ENCODE results near the gene PCNX4. TPM values are rescaled to one million over a fixed set of nuclear protein-coding genes. Genes with fewer than 3 reads are reported as not detected.

Gene PCNX4
- total RNA-seq, 4 donors from 2014 or later: 42.2 to 60.2 (median 51.9) TPM

GRCh38 chr14:60215520-60216420 lies 124.0 kb downstream of the PCNX4 start:
- no peak overlapping the region for H3K4me3 ChIP-seq
- DNase-seq: no peak
- H3K27ac ChIP-seq: peak overlapping the region in 2 of 4 donors; percentile 66 to 76
- H3K4me1 ChIP-seq: peaks cover 0 to 9% (median 0%) of the 10 kb centered on the region in 4 donors
- H3K36me3 ChIP-seq: no peaks in the 10 kb centered on the region
- TF ChIP-seq, protein P1, sequence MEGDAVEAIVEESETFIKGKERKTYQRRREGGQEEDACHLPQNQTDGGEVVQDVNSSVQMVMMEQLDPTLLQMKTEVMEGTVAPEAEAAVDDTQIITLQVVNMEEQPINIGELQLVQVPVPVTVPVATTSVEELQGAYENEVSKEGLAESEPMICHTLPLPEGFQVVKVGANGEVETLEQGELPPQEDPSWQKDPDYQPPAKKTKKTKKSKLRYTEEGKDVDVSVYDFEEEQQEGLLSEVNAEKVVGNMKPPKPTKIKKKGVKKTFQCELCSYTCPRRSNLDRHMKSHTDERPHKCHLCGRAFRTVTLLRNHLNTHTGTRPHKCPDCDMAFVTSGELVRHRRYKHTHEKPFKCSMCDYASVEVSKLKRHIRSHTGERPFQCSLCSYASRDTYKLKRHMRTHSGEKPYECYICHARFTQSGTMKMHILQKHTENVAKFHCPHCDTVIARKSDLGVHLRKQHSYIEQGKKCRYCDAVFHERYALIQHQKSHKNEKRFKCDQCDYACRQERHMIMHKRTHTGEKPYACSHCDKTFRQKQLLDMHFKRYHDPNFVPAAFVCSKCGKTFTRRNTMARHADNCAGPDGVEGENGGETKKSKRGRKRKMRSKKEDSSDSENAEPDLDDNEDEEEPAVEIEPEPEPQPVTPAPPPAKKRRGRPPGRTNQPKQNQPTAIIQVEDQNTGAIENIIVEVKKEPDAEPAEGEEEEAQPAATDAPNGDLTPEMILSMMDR (IDR thresholded peaks at IDR 0.05): no peak
- TF ChIP-seq POLR2A (IDR thresholded peaks at IDR 0.05): no peak
- H3K27me3 ChIP-seq: no peaks in the 10 kb centered on the region
- no peaks in the 10 kb centered on the region for H3K9me3 ChIP-seq

DNA sequence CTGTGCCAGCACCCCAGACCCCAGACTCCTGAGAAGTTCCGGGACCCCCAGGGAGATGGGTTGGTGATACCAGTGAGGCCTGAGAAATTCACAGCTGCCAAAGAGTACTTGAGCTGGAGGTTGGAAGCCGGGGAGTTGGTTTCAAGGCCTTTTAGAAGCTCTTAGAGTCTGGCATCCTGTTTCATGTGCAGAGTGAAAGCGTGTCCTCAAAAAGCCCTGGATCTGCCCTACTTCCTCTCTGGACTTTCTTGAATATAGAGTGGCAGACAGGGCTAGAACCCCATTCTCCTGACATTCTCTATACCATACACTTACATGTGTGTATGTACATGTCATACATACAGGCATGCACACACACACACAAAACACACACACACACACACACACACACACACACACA lies 126.0 kb downstream of the PCNX4 start:
- TF ChIP-seq, protein P1 (IDR thresholded peaks at IDR 0.05): no peak
- no peak for TF ChIP-seq POLR2A (IDR thresholded peaks at IDR 0.05)
- H3K27ac ChIP-seq: peak overlapping the region in 1 of 4 donors; percentile 20
- peaks cover 0 to 9% (median 0%) of the 10 kb centered on the region in 4 donors for H3K4me1 ChIP-seq
- no peaks in the 10 kb centered on the region for H3K36me3 ChIP-seq
- H3K27me3 ChIP-seq: no peaks in the 10 kb centered on the region
- no peaks in the 10 kb centered on the region for H3K9me3 ChIP-seq
- no peak overlapping the region for H3K4me3 ChIP-seq
- DNase-seq: no peak

Other genes with a start within 250 kb of the PCNX4 start
- 1 to 10 TPM; 5.0 to 7.0 (median 5.7) TPM for gene RTN1, start 221.1 kb upstream of the PCNX4 start, total RNA-seq
- gene LRRC9, start 171.8 kb upstream of the PCNX4 start, total RNA-seq: 10 to 100 TPM in 1 of 4 donors, 1 to 10 TPM in 1, under 1 TPM in 1, not detected in 1; 0.27 to 13.4 (median 5.1) TPM
- 1,000 to 10,000 TPM in 1 of 4 donors, 100 to 1,000 TPM in 2, 10 to 100 TPM in 1; 18.2 to 1,170 (median 337) TPM for gene DHRS7, start 73.5 kb downstream of the PCNX4 start, total RNA-seq
- 100 to 1,000 TPM in 2 of 4 donors, 10 to 100 TPM in 2; 55.3 to 134 (median 84.4) TPM for gene PPM1A, start 157.3 kb downstream of the PCNX4 start, total RNA-seq